Heart left ventricle (tissue), 13 donors: ENCODE results near the gene CD300LF.

ENCODE experiments used
- POLR2A ChIP-seq, 2 donors: fragments of 450-650 bp; IDR thresholded peaks; one replicate each; pipeline ENCODE4 v1.6.1; 2017; ENCODE audit warnings: antibody characterized with exemption in 2 of 2, mild to moderate bottlenecking in 2 of 2, moderate library complexity in 2 of 2
- TF ChIP-seq, protein P1 (sequence below), 12 donors: fragments of 200-600 bp; sonication (generic) in 4 of 12; IDR thresholded peaks; one replicate each; pipeline versions ENCODE4 v1.5.0 to v1.8.0; 2018 to 2022; ENCODE audit warnings: antibody characterized with exemption in 12 of 12, mild to moderate bottlenecking in 5 of 12
- donor health status: ischemic (EF 13 %, LVEDD 7.1; RV severe dilation, severe dysfunction).
- donor health status: DM: no; HTN: yes; CAD: no.
- donor health status: DM: no; HTN: no; CAD: no.
- donor health status: ischemic (EF 25% LVEDD 6.9; RV normal size, moderate dysfunction).
- donor health status: ischemic (EF 25% LVEDD 5.7; RV mildly dilated, moderate dysfunction).
- donor health status: ischemic (EF 35%, LVEDD 5.7; RV mildly dilated, moderate dysfunction).
- donor health status: nonischemic (EF 11% LVEDD 7.7; RV severe dilation, severe dysfunction).
- donor health status: DM: yes; HTN: yes; CAD: no.
- donor health status: PGD.
- donor health status: ischemic (EF 29% LVEDD 5.4; RV normal size, mild dysfunction).
- donor health status: nonischemic (EF 23%, LVEDD 6.1; RV moderate dilation, normal function).

DNA sequence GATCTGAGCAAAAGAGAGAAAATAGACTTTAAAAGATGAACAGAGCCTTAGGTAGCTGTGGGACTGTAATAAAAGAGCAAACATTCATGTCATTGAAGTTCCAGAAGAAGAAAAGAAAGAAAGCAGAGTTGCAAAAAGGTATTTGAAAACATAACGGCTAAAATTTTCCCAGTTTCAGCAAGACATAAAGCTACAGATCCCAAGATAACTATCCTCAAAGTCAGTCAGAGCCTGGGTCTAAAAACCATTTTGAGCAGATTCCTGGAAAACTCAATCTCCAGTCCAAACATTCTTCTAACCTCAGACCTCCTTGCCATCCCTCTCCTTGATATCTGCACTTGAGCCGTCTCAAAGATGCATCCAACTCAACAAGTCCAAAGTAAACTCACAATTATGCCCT is 68.3 kb downstream of the CD300LF start:
- TF ChIP-seq, protein P1, sequence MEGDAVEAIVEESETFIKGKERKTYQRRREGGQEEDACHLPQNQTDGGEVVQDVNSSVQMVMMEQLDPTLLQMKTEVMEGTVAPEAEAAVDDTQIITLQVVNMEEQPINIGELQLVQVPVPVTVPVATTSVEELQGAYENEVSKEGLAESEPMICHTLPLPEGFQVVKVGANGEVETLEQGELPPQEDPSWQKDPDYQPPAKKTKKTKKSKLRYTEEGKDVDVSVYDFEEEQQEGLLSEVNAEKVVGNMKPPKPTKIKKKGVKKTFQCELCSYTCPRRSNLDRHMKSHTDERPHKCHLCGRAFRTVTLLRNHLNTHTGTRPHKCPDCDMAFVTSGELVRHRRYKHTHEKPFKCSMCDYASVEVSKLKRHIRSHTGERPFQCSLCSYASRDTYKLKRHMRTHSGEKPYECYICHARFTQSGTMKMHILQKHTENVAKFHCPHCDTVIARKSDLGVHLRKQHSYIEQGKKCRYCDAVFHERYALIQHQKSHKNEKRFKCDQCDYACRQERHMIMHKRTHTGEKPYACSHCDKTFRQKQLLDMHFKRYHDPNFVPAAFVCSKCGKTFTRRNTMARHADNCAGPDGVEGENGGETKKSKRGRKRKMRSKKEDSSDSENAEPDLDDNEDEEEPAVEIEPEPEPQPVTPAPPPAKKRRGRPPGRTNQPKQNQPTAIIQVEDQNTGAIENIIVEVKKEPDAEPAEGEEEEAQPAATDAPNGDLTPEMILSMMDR (IDR thresholded peaks at IDR 0.05), result no peak
- TF ChIP-seq POLR2A (IDR thresholded peaks at IDR 0.05), result no peak
